DND-41 (cell line): ENCODE results near the gene PFDN1.

Experiments
- ATAC-seq: fragments of 200-7000 bp; cut with Tn5 transposase; 3 replicates; pipeline ENCODE4 v1.9.1; 2021; ENCODE audit warnings: low read depth; ENCODE audit not compliant: insufficient read depth
- DNase-seq: peaks from one replicate; pipeline ENCODE4 v3.0.0-alpha.2; 2020
- H2AFZ ChIP-seq: 2 replicates; pipeline ENCODE4 v1.6.0; 2012; ENCODE audit warnings: low read depth, low read length
- H3K27ac ChIP-seq: 2 replicates; pipeline ENCODE4 v1.5.1; 2012; ENCODE audit warnings: low read length, inconsistent platforms
- H3K27me3 ChIP-seq: fragments of 200-600 bp; sonication (generic); 2 replicates; pipeline ENCODE4 v1.6.0; 2012; ENCODE audit warnings: low read length, mild to moderate bottlenecking, inconsistent platforms; ENCODE audit not compliant: insufficient read depth, poor library complexity
- H3K36me3 ChIP-seq: 2 replicates; pipeline ENCODE4 v1.5.1; 2012; ENCODE audit warnings: low read length, inconsistent platforms; ENCODE audit not compliant: insufficient read depth
- H3K4me1 ChIP-seq: 2 replicates; pipeline ENCODE4 v1.5.1; 2012; ENCODE audit warnings: mild to moderate bottlenecking, low read length; ENCODE audit not compliant: insufficient read depth
- H3K4me2 ChIP-seq: 2 replicates; pipeline ENCODE4 v1.6.0; 2012; ENCODE audit warnings: mild to moderate bottlenecking, moderate library complexity, low read length, inconsistent platforms; ENCODE audit not compliant: insufficient read depth
- H3K4me3 ChIP-seq, 2 experiments: fragments of 200-600 bp in 1 of 2; shearing (Covaris generic) in 1 of 2; 2 replicates each; pipeline ENCODE4 v1.5.1; 2012 to 2016; ENCODE audit warnings: inconsistent platforms in 2 of 2, low read length in 2 of 2, mild to moderate bottlenecking in 2 of 2, low read depth in 1 of 2, moderate library complexity in 1 of 2
- H3K79me2 ChIP-seq: 2 replicates; pipeline ENCODE4 v1.6.0; 2012; ENCODE audit warnings: low read length, inconsistent platforms; ENCODE audit not compliant: insufficient read depth
- H3K9ac ChIP-seq: 2 replicates; pipeline ENCODE4 v1.6.0; 2012; ENCODE audit warnings: low read depth, mild to moderate bottlenecking, inconsistent platforms, low read length, moderate library complexity
- H3K9me3 ChIP-seq: 2 replicates; pipeline ENCODE4 v1.5.1; 2012; ENCODE audit warnings: low read length, moderate library complexity, mild to moderate bottlenecking, inconsistent platforms; ENCODE audit not compliant: insufficient read depth, severe bottlenecking
- H4K20me1 ChIP-seq: 2 replicates; pipeline ENCODE4 v1.6.0; 2012; ENCODE audit warnings: low read length; ENCODE audit not compliant: insufficient read depth
- EZH2 ChIP-seq: IDR thresholded peaks from 3 replicates; pipeline ENCODE4 v1.6.1; 2012; ENCODE audit warnings: borderline replicate concordance, low read depth, mild to moderate bottlenecking, moderate library complexity, low read length, inconsistent platforms; ENCODE audit not compliant: severe bottlenecking
- TF ChIP-seq, protein P1 (sequence below): IDR thresholded peaks from 2 replicates; pipeline ENCODE4 v1.5.1; 2012; ENCODE audit warnings: borderline replicate concordance, low read length, moderate library complexity, mild to moderate bottlenecking; ENCODE audit not compliant: poor library complexity, severe bottlenecking; ENCODE audit errors: extremely low read depth

The PFDN1 gene

DNA sequence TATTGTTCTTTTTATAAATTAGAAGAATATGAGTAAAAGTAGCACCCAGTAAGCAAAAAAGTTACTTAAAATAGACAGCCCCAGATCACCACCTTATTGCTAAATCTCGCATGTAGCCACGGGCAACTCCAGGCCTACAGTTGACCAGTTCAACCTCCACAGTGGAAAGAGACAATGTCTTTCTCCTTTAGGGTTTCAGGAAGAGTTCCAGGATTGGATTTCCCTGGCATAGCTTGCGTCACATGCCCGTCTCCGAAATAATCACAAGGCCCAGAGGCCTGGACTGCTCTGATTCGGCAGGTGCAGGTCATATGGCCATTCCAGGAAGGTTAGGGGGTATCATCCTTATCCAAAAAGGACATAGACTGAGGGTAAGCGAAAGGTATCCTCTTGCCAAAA lies 9.9 kb upstream of the PFDN1 start:
- no peak overlapping the region for H3K4me3 ChIP-seq
- no peaks in the 10 kb centered on the region for H3K9me3 ChIP-seq
- H3K27me3 ChIP-seq, result peaks cover 5% of the 10 kb centered on the region
- H2AFZ ChIP-seq, result no peak overlapping the region
- no peak for DNase-seq
- no peaks in the 10 kb centered on the region for H3K79me2 ChIP-seq
- no peak for ATAC-seq
- H3K4me1 ChIP-seq, result no peaks in the 10 kb centered on the region; the same call in 1 of the 2 replicates
- H4K20me1 ChIP-seq, result no peaks in the 10 kb centered on the region
- TF ChIP-seq, protein P1, sequence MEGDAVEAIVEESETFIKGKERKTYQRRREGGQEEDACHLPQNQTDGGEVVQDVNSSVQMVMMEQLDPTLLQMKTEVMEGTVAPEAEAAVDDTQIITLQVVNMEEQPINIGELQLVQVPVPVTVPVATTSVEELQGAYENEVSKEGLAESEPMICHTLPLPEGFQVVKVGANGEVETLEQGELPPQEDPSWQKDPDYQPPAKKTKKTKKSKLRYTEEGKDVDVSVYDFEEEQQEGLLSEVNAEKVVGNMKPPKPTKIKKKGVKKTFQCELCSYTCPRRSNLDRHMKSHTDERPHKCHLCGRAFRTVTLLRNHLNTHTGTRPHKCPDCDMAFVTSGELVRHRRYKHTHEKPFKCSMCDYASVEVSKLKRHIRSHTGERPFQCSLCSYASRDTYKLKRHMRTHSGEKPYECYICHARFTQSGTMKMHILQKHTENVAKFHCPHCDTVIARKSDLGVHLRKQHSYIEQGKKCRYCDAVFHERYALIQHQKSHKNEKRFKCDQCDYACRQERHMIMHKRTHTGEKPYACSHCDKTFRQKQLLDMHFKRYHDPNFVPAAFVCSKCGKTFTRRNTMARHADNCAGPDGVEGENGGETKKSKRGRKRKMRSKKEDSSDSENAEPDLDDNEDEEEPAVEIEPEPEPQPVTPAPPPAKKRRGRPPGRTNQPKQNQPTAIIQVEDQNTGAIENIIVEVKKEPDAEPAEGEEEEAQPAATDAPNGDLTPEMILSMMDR, result no peak
- no peak for TF ChIP-seq EZH2
- H3K36me3 ChIP-seq, result no peaks in the 10 kb centered on the region
- H3K4me2 ChIP-seq, result no peak overlapping the region
- H3K9ac ChIP-seq, result no peak overlapping the region
- H3K27ac ChIP-seq, result no peak overlapping the region

DNA sequence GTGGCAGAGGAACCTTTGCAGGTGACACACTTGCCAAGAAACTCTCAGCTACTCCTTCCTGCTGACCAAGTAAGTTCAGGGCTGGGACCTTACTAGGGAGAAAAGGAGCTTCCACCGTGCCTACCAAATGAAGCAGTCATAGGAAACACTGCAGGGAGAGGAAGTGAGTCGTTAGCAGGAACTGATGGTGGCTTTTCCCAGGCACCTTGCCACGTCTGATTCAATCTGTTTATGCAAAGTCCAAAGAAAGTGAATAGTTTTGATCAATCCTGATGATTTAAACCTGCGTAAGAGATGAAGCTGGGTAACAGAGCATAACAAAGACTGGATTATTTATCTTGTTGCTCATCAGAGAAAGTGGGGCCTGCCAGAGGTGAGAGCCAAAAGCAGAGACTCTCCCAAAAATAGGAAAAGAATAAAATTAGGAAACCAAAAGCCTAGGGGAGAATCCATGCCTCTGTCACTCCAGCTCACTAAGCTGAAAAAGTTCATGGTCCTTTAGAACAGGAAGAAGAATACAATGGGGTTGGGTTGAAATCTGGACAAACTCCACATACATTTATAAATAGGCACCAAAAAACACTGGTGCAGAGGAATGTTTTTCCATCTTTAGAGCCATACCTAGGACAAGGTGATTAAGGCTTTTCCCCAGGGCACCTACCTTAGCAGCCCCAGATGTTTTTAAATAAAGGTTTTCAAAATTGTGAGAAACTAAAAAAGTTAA lies 9.3 kb upstream of the PFDN1 start:
- Histone ChIP-seq H3K79me2 (no peaks in the 10 kb centered on the region), H3K9ac (no peak overlapping the region), H3K4me3 (no peak overlapping the region), H3K4me2 (no peak overlapping the region), H3K36me3 (no peaks in the 10 kb centered on the region), H3K9me3 (no peaks in the 10 kb centered on the region), H4K20me1 (no peaks in the 10 kb centered on the region), H3K27ac (no peak overlapping the region), H2AFZ (no peak overlapping the region), H3K27me3 (peaks cover 5% of the 10 kb centered on the region), H3K4me1 (no peaks in the 10 kb centered on the region; the same call in 1 of the 2 replicates)
- ATAC-seq (peak; percentile 40; the same call in 2 of the 3 replicates), DNase-seq (no peak)
- TF ChIP-seq EZH2, result no peak
- TF ChIP-seq, protein P1, result no peak

DNA sequence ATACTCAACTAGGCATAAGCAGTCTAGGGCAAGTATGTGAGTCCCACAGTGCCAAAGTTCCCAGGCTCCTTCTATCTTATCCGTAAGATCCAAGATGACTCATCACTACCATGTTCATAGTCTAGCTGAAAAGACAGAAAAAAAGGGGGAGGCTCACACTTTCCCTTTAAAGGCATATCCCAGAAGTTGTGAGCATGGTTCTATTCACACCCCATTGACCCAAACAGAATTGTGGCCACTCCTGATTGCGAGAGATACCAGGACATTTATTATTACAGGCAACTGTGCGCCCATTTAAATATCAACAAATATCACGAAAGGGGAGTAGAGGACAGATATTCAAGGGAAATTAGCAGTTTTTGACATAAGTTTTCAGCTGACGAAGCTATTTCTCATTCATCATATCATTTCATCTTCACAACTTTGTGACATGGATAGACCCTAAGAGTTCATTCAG lies 8.1 kb upstream of the PFDN1 start:
- no peaks in the 10 kb centered on the region; the same call in 1 of the 2 replicates for H3K4me1 ChIP-seq
- H3K4me2 ChIP-seq, result no peak overlapping the region
- TF ChIP-seq, protein P1, result no peak
- TF ChIP-seq EZH2, result no peak
- no peaks in the 10 kb centered on the region for H4K20me1 ChIP-seq
- H3K79me2 ChIP-seq, result no peaks in the 10 kb centered on the region
- no peaks in the 10 kb centered on the region for H3K36me3 ChIP-seq
- no peak for ATAC-seq
- no peak overlapping the region for H3K4me3 ChIP-seq
- no peak overlapping the region for H3K27ac ChIP-seq
- H2AFZ ChIP-seq, result no peak overlapping the region
- H3K9me3 ChIP-seq, result no peaks in the 10 kb centered on the region
- no peak for DNase-seq
- peaks cover 8% of the 10 kb centered on the region for H3K27me3 ChIP-seq
- H3K9ac ChIP-seq, result no peak overlapping the region
